ENCODE results near the gene PTGS2.

The PTGS2 gene

GRCh38 chr1:186680245-186681061 lies at the start of gene PTGS2:
TSS of gene PTGS2 (minus strand) at chr1:186680423. CDS start at chr1:186680290, 133 bp downstream.
- DNase-seq, result peak; percentile 4

DNA sequence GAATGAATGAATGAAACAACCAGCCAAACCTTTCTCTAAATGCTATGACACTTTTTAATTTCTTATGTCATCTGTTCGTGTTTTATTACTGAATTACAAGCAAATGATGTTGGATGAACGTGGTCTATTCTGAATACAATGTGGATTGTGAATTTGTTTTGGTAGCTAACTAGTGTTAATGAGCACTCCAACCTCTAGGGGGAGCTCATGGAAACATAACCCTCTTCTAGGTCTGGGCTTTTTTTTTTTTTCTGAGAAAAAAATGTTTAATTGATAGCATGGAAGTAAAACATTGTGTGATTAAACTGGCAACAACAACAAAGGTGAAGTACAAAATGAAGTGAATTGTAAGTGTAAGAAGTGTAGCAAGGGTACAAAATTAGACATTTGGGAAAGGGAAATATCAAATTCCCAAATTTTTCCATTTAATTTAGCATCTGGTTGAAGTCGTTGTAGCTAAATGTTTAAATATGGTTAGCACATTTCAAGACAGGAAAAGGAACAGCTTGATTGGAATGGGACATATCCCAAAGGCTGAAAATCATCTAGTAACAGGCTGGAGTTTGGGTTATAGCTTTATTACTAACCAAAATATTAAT lies 42.6 kb upstream of the PTGS2 start:
- no peak for DNase-seq

DNA sequence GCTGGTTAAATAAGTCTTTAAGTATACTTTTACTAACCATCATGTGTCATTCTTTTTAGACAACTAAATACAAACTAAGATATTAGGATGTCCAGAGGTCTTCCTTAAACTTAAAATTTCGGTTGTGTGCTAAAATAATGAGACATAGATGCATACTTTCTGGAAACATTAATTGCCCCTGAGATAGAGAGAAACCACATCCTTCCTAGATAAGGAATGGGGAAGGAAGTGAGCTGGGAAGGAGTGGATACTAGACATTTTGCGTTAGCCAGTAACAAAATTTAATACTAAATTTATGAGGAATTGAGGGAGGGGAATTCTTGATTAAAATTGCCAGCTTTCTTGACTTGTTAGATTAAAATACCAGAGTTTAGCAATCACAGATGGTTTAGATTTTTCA lies 37.1 kb upstream of the PTGS2 start:
- no peak for DNase-seq

GRCh38 chr1:186715887-186716809 lies 35.9 kb upstream of the PTGS2 start:
- DNase-seq, result no peak

GRCh38 chr1:186710696-186711095 lies 30.5 kb upstream of the PTGS2 start:
- no peak for DNase-seq

DNA sequence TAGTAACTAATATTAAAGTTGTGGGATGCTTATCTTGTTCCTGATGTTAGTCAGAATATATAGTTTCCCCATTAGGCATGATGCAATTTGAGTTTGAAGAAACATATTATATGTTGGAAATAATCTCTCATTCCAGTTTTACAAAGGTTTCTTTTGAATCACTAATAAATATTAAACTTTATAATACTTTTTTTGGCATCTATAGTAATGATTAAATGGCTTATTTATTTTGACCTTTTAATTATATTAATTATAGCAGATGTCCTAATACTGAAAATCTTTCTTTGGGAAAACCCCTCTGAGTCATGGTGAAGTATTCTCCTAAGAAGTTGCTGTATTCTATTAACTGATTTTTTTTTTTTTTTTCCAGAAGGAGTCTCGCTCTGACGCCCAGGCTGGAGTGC lies 28.5 kb upstream of the PTGS2 start:
- DNase-seq, result no peak

DNA sequence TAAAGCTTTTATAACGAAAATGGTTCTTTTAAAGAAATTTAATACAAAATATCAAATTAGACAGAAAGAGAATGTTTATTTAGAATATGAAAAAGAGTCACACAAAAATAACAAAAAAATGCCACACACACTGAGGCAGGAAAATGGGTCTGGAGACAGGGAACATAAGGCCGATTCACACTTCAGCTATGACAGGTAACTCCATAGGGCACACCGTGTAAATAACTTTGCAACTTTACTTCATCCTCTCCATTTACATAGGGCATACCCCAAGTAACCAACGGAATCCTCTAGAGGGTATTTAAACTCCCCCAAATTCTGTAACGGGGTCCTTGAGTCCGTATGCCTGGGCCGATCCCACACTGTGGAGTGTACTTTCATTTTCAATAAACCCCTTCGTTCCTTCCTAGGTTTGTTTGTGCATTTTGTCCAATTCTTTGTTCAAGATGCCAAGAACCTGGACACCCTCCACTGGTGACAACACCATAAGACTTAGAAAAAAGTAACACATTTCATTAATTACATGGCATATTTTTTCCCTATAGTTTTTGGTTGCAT lies 23.1 kb upstream of the PTGS2 start:
- DNase-seq, result no peak

GRCh38 chr1:186700722-186701121 lies 20.5 kb upstream of the PTGS2 start:
- DNase-seq, result no peak

DNA sequence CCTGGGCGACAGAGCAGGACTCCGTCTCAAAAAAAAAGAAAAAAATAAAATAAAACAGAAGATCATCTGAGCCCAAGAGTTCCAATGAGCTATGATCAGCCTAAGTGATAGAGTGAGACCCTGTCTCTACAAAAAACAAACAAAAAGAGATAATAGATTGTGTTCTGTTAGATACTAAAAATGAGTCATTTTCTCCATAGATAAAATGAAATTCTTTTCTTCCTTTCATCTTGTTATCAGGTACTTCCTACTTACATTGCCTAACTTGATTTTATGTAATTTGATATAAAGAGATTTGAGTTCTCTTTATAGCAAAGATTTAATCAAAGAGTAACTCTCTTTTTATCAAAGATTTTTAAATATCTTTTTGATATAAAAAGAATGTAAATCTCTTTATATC lies 19.3 kb upstream of the PTGS2 start:
- DNase-seq, result no peak

DNA sequence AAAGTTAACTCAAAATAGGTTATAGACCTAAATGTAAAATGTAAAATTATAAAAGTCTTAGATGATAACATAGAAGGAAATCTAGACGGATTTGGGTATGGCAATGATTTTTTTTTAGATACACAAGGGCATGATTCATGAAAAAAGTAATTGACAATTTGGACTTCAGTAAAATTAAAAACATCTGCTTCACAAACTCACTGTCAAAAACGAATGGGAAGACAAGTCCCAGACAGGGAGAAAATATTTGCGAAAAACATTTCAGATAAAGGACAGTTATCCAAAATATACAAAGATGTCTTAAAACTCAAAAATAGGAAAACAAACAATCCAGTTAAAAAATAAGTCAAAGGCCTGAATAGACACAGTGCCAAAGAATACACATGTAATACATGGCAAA lies 9.7 kb upstream of the PTGS2 start:
- DNase-seq, result no peak

- no peak for DNase-seq
Measured at GRCh38 chr1:186689376-186689775, 9.2 kb upstream of the PTGS2 start.

- DNase-seq, result no peak
Measured at GRCh38 chr1:186683652-186684410, 3.6 kb upstream of the PTGS2 start.

- DNase-seq, result no peak
Measured at GRCh38 chr1:186682736-186683135, 2.5 kb upstream of the PTGS2 start.

GRCh38 chr1:186681801-186682200 lies 1.6 kb upstream of the PTGS2 start:
- DNase-seq, result no peak

- DNase-seq, result no peak
Measured at GRCh38 chr1:186681121-186681520, 898 bp upstream of the PTGS2 start.

DNA sequence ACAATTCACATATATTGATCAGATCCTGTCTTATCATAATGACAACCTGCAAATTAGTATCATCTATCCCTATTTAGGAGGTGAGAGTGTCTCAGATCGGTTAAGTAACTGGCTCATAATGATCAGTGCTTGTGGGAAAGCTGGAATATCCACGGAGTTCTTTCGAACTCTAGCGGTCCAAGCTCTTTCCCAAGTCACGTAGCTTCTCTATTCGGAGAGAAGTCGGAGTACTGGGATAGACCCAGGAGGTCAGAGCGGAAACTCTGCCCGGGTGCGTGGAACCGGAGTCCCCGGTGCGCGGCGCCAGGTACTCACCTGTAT lies 339 bp downstream of the PTGS2 start:
- no peak for DNase-seq

DNA sequence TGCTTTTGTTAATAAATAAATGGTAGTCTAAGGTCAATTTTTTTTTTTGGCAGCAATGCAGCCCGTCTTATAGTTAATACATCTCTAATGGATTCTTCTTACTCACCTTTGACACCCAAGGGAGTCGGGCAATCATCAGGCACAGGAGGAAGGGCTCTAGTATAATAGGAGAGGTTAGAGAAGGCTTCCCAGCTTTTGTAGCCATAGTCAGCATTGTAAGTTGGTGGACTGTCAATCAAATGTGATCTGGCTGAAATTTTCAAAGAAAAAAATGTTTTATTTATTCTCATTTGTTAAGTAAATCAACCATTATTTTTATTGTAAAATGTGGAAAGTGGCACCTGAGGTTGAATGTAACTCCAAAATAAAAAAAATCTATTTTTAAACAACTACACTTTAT lies 2.1 kb downstream of the PTGS2 start:
- no peak for DNase-seq

DNA sequence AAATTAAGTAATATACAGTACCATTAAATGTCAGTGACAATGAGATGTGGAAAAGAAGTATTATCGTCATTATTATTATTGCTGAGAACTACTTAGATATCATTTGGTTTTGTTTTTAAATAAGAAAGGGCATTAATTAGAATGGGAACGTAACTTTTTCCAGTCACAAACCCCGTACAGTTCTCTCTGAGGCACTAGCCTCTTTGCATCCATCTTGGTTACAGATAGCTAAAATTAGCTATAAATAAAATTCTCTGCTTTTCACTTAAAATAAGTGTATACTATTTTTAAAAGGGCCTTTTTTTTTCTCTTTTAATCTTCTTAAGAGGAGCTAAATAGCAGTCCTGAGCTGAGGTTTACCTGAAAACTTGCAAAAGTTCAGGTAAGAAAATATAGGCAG lies 7.6 kb downstream of the PTGS2 start:
- DNase-seq, result no peak

- DNase-seq, result no peak
Measured at GRCh38 chr1:186672131-186672530, 8.1 kb downstream of the PTGS2 start.

- no peak for DNase-seq
Measured at GRCh38 chr1:186671136-186671825, 8.9 kb downstream of the PTGS2 start.

- no peak for DNase-seq
Measured at GRCh38 chr1:186670297-186671135, 9.7 kb downstream of the PTGS2 start.

All from activated gamma-delta T cell treated with Interleukin-2 at 50 U/mL for 16 hours (primary cell).